ENCODE results near the gene DENND4B. TPM values are rescaled to one million over a fixed set of nuclear protein-coding genes. Genes with fewer than 3 reads are reported as not detected.
"Not testable (repeated sequence)": the region's sequence is repeated elsewhere in the genome, so short reads cannot be mapped to it uniquely, and the experiment has no call there.

Gene DENND4B
- total and polyA plus RNA-seq, 4 donors = 18.9 to 74.4 (median 39.1) TPM

- H3K36me3 ChIP-seq (ENCODE audit: control insufficient read depth, insufficient read depth, low read length) = peaks cover 24% of the 10 kb centered on the region
- no peak overlapping the region for H3K4me3 ChIP-seq (ENCODE audit: low read depth, low read length)
- H3K4me1 ChIP-seq (ENCODE audit: control insufficient read depth, insufficient read depth, low read length) = no peaks in the 10 kb centered on the region
- DNase-seq (ENCODE audit: low read depth in 4 of 6, low spot score in 6 of 6) = no peak
- no peak overlapping the region for H3K27ac ChIP-seq (ENCODE audit: low read depth, low read length)
- H3K9me3 ChIP-seq (ENCODE audit: control insufficient read depth, insufficient read depth, low read length) = no peaks in the 10 kb centered on the region
- 98% methylated on average over 12 of the region's 14 CpGs for WGBS (ENCODE audit: insufficient coverage)
- no peaks in the 10 kb centered on the region for H3K27me3 ChIP-seq (ENCODE audit: control insufficient read depth, insufficient read depth, low read length)
Observed at GRCh38 chr1:153903841-153904455, 42.6 kb downstream of the DENND4B start.

GRCh38 chr1:153899509-153899908 is 47.0 kb downstream of the DENND4B start:
- Histone ChIP-seq H3K4me3 (ENCODE audit: low read depth, low read length) (no peak overlapping the region), H3K27ac (ENCODE audit: low read depth, low read length) (no peak overlapping the region), H3K36me3 (ENCODE audit: control insufficient read depth, insufficient read depth, low read length) (peaks cover 26% of the 10 kb centered on the region), H3K27me3 (ENCODE audit: control insufficient read depth, insufficient read depth, low read length) (no peaks in the 10 kb centered on the region), H3K9me3 (ENCODE audit: control insufficient read depth, insufficient read depth, low read length) (no peaks in the 10 kb centered on the region), H3K4me1 (ENCODE audit: control insufficient read depth, insufficient read depth, low read length) (no peaks in the 10 kb centered on the region)
- WGBS (ENCODE audit: insufficient coverage) = no CpG with 5 or more reads among the region's 6 CpGs
- no peak for DNase-seq (ENCODE audit: low read depth in 4 of 6, low spot score in 6 of 6)

GRCh38 chr1:153895866-153896265 is 50.7 kb downstream of the DENND4B start:
- WGBS (ENCODE audit: insufficient coverage) = no CpG with 5 or more reads among the region's 1 CpG
- H3K36me3 ChIP-seq (ENCODE audit: control insufficient read depth, insufficient read depth, low read length) = peaks cover 25% of the 10 kb centered on the region
- not testable (repeated sequence) for H3K27me3 ChIP-seq (ENCODE audit: control insufficient read depth, insufficient read depth, low read length); H3K4me1 ChIP-seq (ENCODE audit: control insufficient read depth, insufficient read depth, low read length); H3K27ac ChIP-seq (ENCODE audit: low read depth, low read length); DNase-seq (ENCODE audit: low read depth in 4 of 6, low spot score in 6 of 6); H3K4me3 ChIP-seq (ENCODE audit: low read depth, low read length); H3K9me3 ChIP-seq (ENCODE audit: control insufficient read depth, insufficient read depth, low read length)

- 80% methylated on average over 1 of the region's 7 CpGs for WGBS (ENCODE audit: insufficient coverage)
- not testable (repeated sequence) for H3K27me3 ChIP-seq (ENCODE audit: control insufficient read depth, insufficient read depth, low read length); H3K4me1 ChIP-seq (ENCODE audit: control insufficient read depth, insufficient read depth, low read length); DNase-seq (ENCODE audit: low read depth in 4 of 6, low spot score in 6 of 6); H3K4me3 ChIP-seq (ENCODE audit: low read depth, low read length); H3K27ac ChIP-seq (ENCODE audit: low read depth, low read length); H3K9me3 ChIP-seq (ENCODE audit: control insufficient read depth, insufficient read depth, low read length)
- H3K36me3 ChIP-seq (ENCODE audit: control insufficient read depth, insufficient read depth, low read length) = peaks cover 14% of the 10 kb centered on the region
Observed at GRCh38 chr1:153891042-153891441, 55.5 kb downstream of the DENND4B start.

- peaks cover 6% of the 10 kb centered on the region for H3K36me3 ChIP-seq (ENCODE audit: control insufficient read depth, insufficient read depth, low read length)
- no peak overlapping the region for H3K4me3 ChIP-seq (ENCODE audit: low read depth, low read length)
- no peaks in the 10 kb centered on the region for H3K27me3 ChIP-seq (ENCODE audit: control insufficient read depth, insufficient read depth, low read length)
- WGBS (ENCODE audit: insufficient coverage) = 100% methylated on average over 1 of the region's 3 CpGs
- H3K9me3 ChIP-seq (ENCODE audit: control insufficient read depth, insufficient read depth, low read length) = no peaks in the 10 kb centered on the region
- H3K27ac ChIP-seq (ENCODE audit: low read depth, low read length) = no peak overlapping the region
- no peak for DNase-seq (ENCODE audit: low read depth in 4 of 6, low spot score in 6 of 6)
- H3K4me1 ChIP-seq (ENCODE audit: control insufficient read depth, insufficient read depth, low read length) = no peaks in the 10 kb centered on the region
Observed at GRCh38 chr1:153888533-153888932, 58.0 kb downstream of the DENND4B start.

- H3K4me1 ChIP-seq (ENCODE audit: control insufficient read depth, insufficient read depth, low read length) = peaks cover 3% of the 10 kb centered on the region
Observed at GRCh38 chr1:153886127-153886526, 60.4 kb downstream of the DENND4B start.

GRCh38 chr1:153883223-153883622 is 63.3 kb downstream of the DENND4B start:
- H3K27ac ChIP-seq (ENCODE audit: low read depth, low read length) = no peak overlapping the region
- no peak overlapping the region for H3K4me3 ChIP-seq (ENCODE audit: low read depth, low read length)
- no peaks in the 10 kb centered on the region for H3K36me3 ChIP-seq (ENCODE audit: control insufficient read depth, insufficient read depth, low read length)
- H3K27me3 ChIP-seq (ENCODE audit: control insufficient read depth, insufficient read depth, low read length) = no peaks in the 10 kb centered on the region
- no peaks in the 10 kb centered on the region for H3K9me3 ChIP-seq (ENCODE audit: control insufficient read depth, insufficient read depth, low read length)
- no peak for DNase-seq (ENCODE audit: low read depth in 4 of 6, low spot score in 6 of 6)
- peaks cover 18% of the 10 kb centered on the region for H3K4me1 ChIP-seq (ENCODE audit: control insufficient read depth, insufficient read depth, low read length)
- 90% methylated on average over 2 of the region's 4 CpGs for WGBS (ENCODE audit: insufficient coverage)

More at GRCh38 chr1:153886127-153886526, 60.4 kb downstream of the DENND4B start:
- no peak for DNase-seq (ENCODE audit: low read depth in 4 of 6, low spot score in 6 of 6)
- Histone ChIP-seq H3K4me3 (ENCODE audit: low read depth, low read length) (no peak overlapping the region), H3K36me3 (ENCODE audit: control insufficient read depth, insufficient read depth, low read length) (no peaks in the 10 kb centered on the region), H3K9me3 (ENCODE audit: control insufficient read depth, insufficient read depth, low read length) (no peaks in the 10 kb centered on the region), H3K27me3 (ENCODE audit: control insufficient read depth, insufficient read depth, low read length) (no peaks in the 10 kb centered on the region), H3K27ac (ENCODE audit: low read depth, low read length) (no peak overlapping the region)
- no CpG with 5 or more reads among the region's 3 CpGs for WGBS (ENCODE audit: insufficient coverage)

- Histone ChIP-seq H3K27me3 (ENCODE audit: control insufficient read depth, insufficient read depth, low read length) (no peaks in the 10 kb centered on the region), H3K36me3 (ENCODE audit: control insufficient read depth, insufficient read depth, low read length) (no peaks in the 10 kb centered on the region), H3K9me3 (ENCODE audit: control insufficient read depth, insufficient read depth, low read length) (no peaks in the 10 kb centered on the region), H3K4me1 (ENCODE audit: control insufficient read depth, insufficient read depth, low read length) (peaks cover 18% of the 10 kb centered on the region), H3K4me3 (ENCODE audit: low read depth, low read length) (no peak overlapping the region), H3K27ac (ENCODE audit: low read depth, low read length) (peak overlapping the region; percentile 91)
- no peak for DNase-seq (ENCODE audit: low read depth in 4 of 6, low spot score in 6 of 6)
- no CpG with 5 or more reads among the region's 3 CpGs for WGBS (ENCODE audit: insufficient coverage)
Observed at GRCh38 chr1:153882296-153882912, 64.1 kb downstream of the DENND4B start.

- Histone ChIP-seq H3K4me1 (ENCODE audit: control insufficient read depth, insufficient read depth, low read length) (peaks cover 18% of the 10 kb centered on the region), H3K27ac (ENCODE audit: low read depth, low read length) (peak overlapping the region; percentile 91), H3K36me3 (ENCODE audit: control insufficient read depth, insufficient read depth, low read length) (no peaks in the 10 kb centered on the region), H3K9me3 (ENCODE audit: control insufficient read depth, insufficient read depth, low read length) (no peaks in the 10 kb centered on the region), H3K4me3 (ENCODE audit: low read depth, low read length) (peak overlapping the region; percentile 40), H3K27me3 (ENCODE audit: control insufficient read depth, insufficient read depth, low read length) (no peaks in the 10 kb centered on the region)
- 0% methylated on average over 1 of the region's 9 CpGs for WGBS (ENCODE audit: insufficient coverage)
- peak; percentile 66 to 97 (median 74) for DNase-seq (ENCODE audit: low read depth in 4 of 6, low spot score in 6 of 6)
Observed at GRCh38 chr1:153881751-153882150, 64.8 kb downstream of the DENND4B start.

- H3K4me3 ChIP-seq (ENCODE audit: low read depth, low read length) = peak overlapping the region; percentile 40
- H3K27me3 ChIP-seq (ENCODE audit: control insufficient read depth, insufficient read depth, low read length) = no peaks in the 10 kb centered on the region
- H3K27ac ChIP-seq (ENCODE audit: low read depth, low read length) = peak overlapping the region; percentile 91
- no peaks in the 10 kb centered on the region for H3K9me3 ChIP-seq (ENCODE audit: control insufficient read depth, insufficient read depth, low read length)
- no peaks in the 10 kb centered on the region for H3K36me3 ChIP-seq (ENCODE audit: control insufficient read depth, insufficient read depth, low read length)
- 0% methylated on average over 1 of the region's 5 CpGs for WGBS (ENCODE audit: insufficient coverage)
- DNase-seq (ENCODE audit: low read depth in 4 of 6, low spot score in 6 of 6) = peak; percentile 93 to 100 (median 97)
- peaks cover 18% of the 10 kb centered on the region for H3K4me1 ChIP-seq (ENCODE audit: control insufficient read depth, insufficient read depth, low read length)
Observed at GRCh38 chr1:153880962-153881361, 65.6 kb downstream of the DENND4B start.
